GM12878 (cell line): Measurements from ENCODE around the gene PCBP1. TPM values are rescaled to one million over a fixed set of nuclear protein-coding genes. Genes with fewer than 3 reads are reported as not detected.
A peak's percentile ranks its signal among the peaks of the same experiment; 100 is the strongest.

Source experiments
- ATAC-seq: fragments of 200-7000 bp; cut with Tn5 transposase; 3 replicates; pipeline ENCODE4 v1.9.1; 2020; ENCODE audit warnings: mild to moderate bottlenecking, moderate library complexity
- BruUV-seq: library from RNA; stranded (reverse); fragments of 400-500 nt; replicated peaks from 2 replicates; lab custom pipeline; 2021; lab: Mats Ljungman, UMichigan
- CTCF ChIA-PET: fragments of 300-600 bp; sonication (Branson Sonifier 250); formaldehyde crosslinking; extraction: SDS; loops from one replicate; lab custom pipeline; 2021; ENCODE audit warnings: inconsistent platforms; lab: Yijun Ruan, JAX
- POLR2A ChIA-PET: fragments of 350-600 bp; formaldehyde crosslinking; extraction: SDS; loops from one replicate; lab custom pipeline; 2021; ENCODE audit warnings: inconsistent platforms; lab: Charles Lee
- RAD21 ChIA-PET: fragments of 300-600 bp; sonication (Branson Sonifier 250); formaldehyde crosslinking; loops from one replicate; lab custom pipeline; 2023; ENCODE audit warnings: antibody characterized with exemption; ENCODE audit not compliant: unreplicated experiment; lab: Charles Lee
- SMC1A ChIA-PET: fragments of 300-600 bp; sonication (Branson Sonifier 250); formaldehyde crosslinking; loops from one replicate; lab custom pipeline; 2023; ENCODE audit not compliant: unreplicated experiment, uncharacterized antibody; lab: Charles Lee
- DNase-seq: peaks from one replicate; pipeline ENCODE4 v3.0.0-alpha.2; 2011; ENCODE audit warnings: low read depth, low spot score
- FAIRE-seq: peaks from 3 replicates; lab custom pipeline; 2011; peaks lifted over from hg19 to GRCh38; lab: Jason Lieb, UNC
- H2AFZ ChIP-seq: 2 replicates; pipeline ENCODE4 v1.6.0; 2011; ENCODE audit warnings: low read depth, low read length, control low read depth; ENCODE audit not compliant: control insufficient read depth
- H3K27ac ChIP-seq: 2 replicates; pipeline ENCODE4 v1.5.1; 2011; ENCODE audit warnings: control low read depth; ENCODE audit not compliant: control insufficient read depth, insufficient read depth
- H3K27me3 ChIP-seq, 2 experiments: replicated peaks in 1 of 2; 2 replicates each; pipeline versions ENCODE4 v1.6.0 to v1.6.1; 2011; ENCODE audit warnings: low read length in 1 of 2; ENCODE audit not compliant: control insufficient read depth in 2 of 2, insufficient read depth in 2 of 2
- H3K36me3 ChIP-seq, 2 experiments: 2 replicates each; pipeline ENCODE4 v1.5.1; 2011; ENCODE audit warnings: low read length in 1 of 2; ENCODE audit not compliant: control insufficient read depth in 2 of 2, insufficient read depth in 2 of 2
- H3K4me1 ChIP-seq: 2 replicates; pipeline ENCODE4 v1.6.1; 2011; ENCODE audit warnings: mild to moderate bottlenecking, low read length, moderate library complexity, mixed read lengths; ENCODE audit not compliant: control insufficient read depth, insufficient read depth
- H3K4me2 ChIP-seq: 2 replicates; pipeline ENCODE4 v1.6.0; 2011; ENCODE audit warnings: control low read depth; ENCODE audit not compliant: control insufficient read depth, insufficient read depth
- H3K4me3 ChIP-seq: fragments of 200-600 bp; sonication (generic); 2 replicates; pipeline ENCODE4 v1.5.1; 2016
- H3K79me2 ChIP-seq: 2 replicates; pipeline ENCODE4 v1.6.0; 2011; ENCODE audit warnings: low read length; ENCODE audit not compliant: control insufficient read depth, insufficient read depth
- H3K9ac ChIP-seq: 2 replicates; pipeline ENCODE4 v1.8.0; 2011; ENCODE audit warnings: low read length, control low read depth, mixed read lengths; ENCODE audit not compliant: control insufficient read depth, insufficient read depth
- H3K9me3 ChIP-seq: replicated peaks from 3 replicates; pipeline ENCODE4 v1.5.1; 2011; ENCODE audit warnings: mild to moderate bottlenecking, low read length; ENCODE audit not compliant: control insufficient read depth, insufficient read depth
- H4K20me1 ChIP-seq: 2 replicates; pipeline ENCODE4 v1.6.0; 2011; ENCODE audit not compliant: control insufficient read depth, insufficient read depth
- ASH2L ChIP-seq: fragments of 300-600, 200-600 bp; sonication (generic); IDR thresholded peaks from 2 replicates; pipeline ENCODE4 v1.6.1; 2017; ENCODE audit warnings: low read depth, mild to moderate bottlenecking, borderline replicate concordance
- EED ChIP-seq: sonication (generic); IDR thresholded peaks from 2 replicates; pipeline ENCODE4 v1.6.1; 2016; ENCODE audit warnings: antibody characterized with exemption, low read depth
- ELK1 ChIP-seq: IDR thresholded peaks from 2 replicates; pipeline ENCODE4 v1.6.1; 2012; ENCODE audit warnings: low read depth, low read length, improper control_type of control experiment
- GATAD2B ChIP-seq: fragments of 450-650 bp; conservative IDR thresholded peaks from 2 replicates; pipeline ENCODE4 v1.6.1; 2017; ENCODE audit warnings: low read depth, mild to moderate bottlenecking, moderate library complexity
- MEF2A ChIP-seq: IDR thresholded peaks from 2 replicates; pipeline ENCODE4 v1.6.1; 2011; ENCODE audit warnings: low read depth, mild to moderate bottlenecking, low read length, moderate library complexity; ENCODE audit not compliant: insufficient read depth
- NBN ChIP-seq: fragments of 450-650 bp; IDR thresholded peaks from 2 replicates; pipeline ENCODE4 v1.6.1; 2016
- RBBP5 ChIP-seq: fragments of 200-600 bp; sonication (generic); conservative IDR thresholded peaks from 2 replicates; pipeline ENCODE4 v1.6.1; 2016
- RCOR1 ChIP-seq: conservative IDR thresholded peaks from 2 replicates; pipeline ENCODE4 v1.6.1; 2012; ENCODE audit warnings: low read depth, low read length, improper control_type of control experiment
- SIX5 ChIP-seq: IDR thresholded peaks from 2 replicates; pipeline ENCODE4 v1.6.1; 2011; ENCODE audit warnings: mild to moderate bottlenecking, low read depth, low read length, moderate library complexity; ENCODE audit not compliant: severe bottlenecking
- SKIL ChIP-seq: fragments of 450-650 bp; IDR thresholded peaks from 2 replicates; pipeline ENCODE4 v1.6.1; 2017; ENCODE audit warnings: mild to moderate bottlenecking, low read depth, inconsistent platforms; ENCODE audit not compliant: poor library complexity, severe bottlenecking
- STAT1 ChIP-seq: fragments of 450-650 bp; conservative IDR thresholded peaks from 2 replicates; pipeline ENCODE4 v1.6.1; 2014; ENCODE audit warnings: antibody characterized with exemption, mild to moderate bottlenecking
- USF2 ChIP-seq: IDR thresholded peaks from 2 replicates; pipeline ENCODE4 v1.6.1; 2011; ENCODE audit warnings: low read depth, low read length, improper control_type of control experiment, borderline replicate concordance
- WGBS: methylation state at CpG from one replicate; pipeline ENCODE4 v1.1.6; 2016; ENCODE audit warnings: low lambda C conversion rate; ENCODE audit not compliant: insufficient replicate concordance, insufficient coverage; ENCODE audit errors: missing lambda C conversion rate; 5-methylcytosine and 5-hydroxymethylcytosine counted together
- in situ Hi-C: fragments of 300-500 bp; cut with MboI; formaldehyde crosslinking; loops from 9 replicates; pipeline ENCODE4 v1.14.3; 2018; ENCODE audit warnings: mixed read lengths
- intact Hi-C: fragments of 100-400 bp; cut with micrococcal nuclease; formaldehyde crosslinking; loops from one replicate; pipeline ENCODE4 v1.14.2; 2022; ENCODE audit not compliant: unreplicated experiment
- polyA plus RNA-seq, 11 experiments: library from polyadenylated mRNA; depleted of rRNA in 4 of 11; unstranded in 6 of 11; stranded (reverse) in 5 of 11; fragments of >200 nt; fragmentation: Nextera tagmentation in 4 of 11; fragmentation: Illumina TruSeq in 1 of 11; extraction: Ambion mirVana in 4 of 11; extraction: Trizol in 1 of 11; gene quantifications; 1 replicate in 1 of 11; 2 replicates in 10 of 11; pipeline versions ENCODE4 v1.2.1 to v1.2.3, GENCODE V29; 2011 to 2016; ENCODE audit warnings: inconsistent platforms in 2 of 11, missing spikeins in 2 of 11, low read depth in 1 of 11
- total RNA-seq, 4 experiments: library from RNA; depleted of rRNA in 3 of 4; stranded (reverse); fragments of >200 nt in 3 of 4; fragmentation: Illumina TruSeq in 1 of 4; extraction: Trizol in 1 of 4; gene quantifications; 2 replicates each; pipeline versions ENCODE4 v1.2.1 to v1.2.3, GENCODE V29; 2013 to 2021
- TF ChIP-seq, protein P1 (sequence below): fragments of 450-650 bp; IDR thresholded peaks from 2 replicates; pipeline ENCODE4 v1.6.1; 2016; ENCODE audit warnings: mild to moderate bottlenecking
- TF ChIP-seq, protein P2 (sequence below): IDR thresholded peaks from 2 replicates; pipeline ENCODE4 v1.6.1; 2012; ENCODE audit warnings: low read depth, low read length, improper control_type of control experiment

Gene PCBP1
- total and polyA plus RNA-seq, 10 of the 15 experiments (the other 5 are each of a cell fraction or from before 2014, with no cell fraction given): 24.4 to 494 (median 130) TPM

GRCh38 chr2:70089220-70089982, 2.1 kb downstream of the PCBP1 start:
- peak overlapping the region; percentile 98 for H3K9ac ChIP-seq
- no peak for DNase-seq
- TF ChIP-seq ELK1 (no peak), MEF2A (no peak), SIX5 (no peak), NBN (peak; percentile 15; the same call in 1 of the 2 replicates), ASH2L (no peak), RBBP5 (no peak), EED (no peak), RCOR1 (no peak), STAT1 (no peak), GATAD2B (no peak), USF2 (no peak), SKIL (no peak)
- TF ChIP-seq, protein P1, sequence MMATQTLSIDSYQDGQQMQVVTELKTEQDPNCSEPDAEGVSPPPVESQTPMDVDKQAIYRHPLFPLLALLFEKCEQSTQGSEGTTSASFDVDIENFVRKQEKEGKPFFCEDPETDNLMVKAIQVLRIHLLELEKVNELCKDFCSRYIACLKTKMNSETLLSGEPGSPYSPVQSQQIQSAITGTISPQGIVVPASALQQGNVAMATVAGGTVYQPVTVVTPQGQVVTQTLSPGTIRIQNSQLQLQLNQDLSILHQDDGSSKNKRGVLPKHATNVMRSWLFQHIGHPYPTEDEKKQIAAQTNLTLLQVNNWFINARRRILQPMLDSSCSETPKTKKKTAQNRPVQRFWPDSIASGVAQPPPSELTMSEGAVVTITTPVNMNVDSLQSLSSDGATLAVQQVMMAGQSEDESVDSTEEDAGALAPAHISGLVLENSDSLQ: no peak
- TF ChIP-seq, protein P2, sequence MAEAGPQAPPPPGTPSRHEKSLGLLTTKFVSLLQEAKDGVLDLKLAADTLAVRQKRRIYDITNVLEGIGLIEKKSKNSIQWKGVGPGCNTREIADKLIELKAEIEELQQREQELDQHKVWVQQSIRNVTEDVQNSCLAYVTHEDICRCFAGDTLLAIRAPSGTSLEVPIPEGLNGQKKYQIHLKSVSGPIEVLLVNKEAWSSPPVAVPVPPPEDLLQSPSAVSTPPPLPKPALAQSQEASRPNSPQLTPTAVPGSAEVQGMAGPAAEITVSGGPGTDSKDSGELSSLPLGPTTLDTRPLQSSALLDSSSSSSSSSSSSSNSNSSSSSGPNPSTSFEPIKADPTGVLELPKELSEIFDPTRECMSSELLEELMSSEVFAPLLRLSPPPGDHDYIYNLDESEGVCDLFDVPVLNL: no peak

More at GRCh38 chr2:70089220-70089982, 2.1 kb downstream of the PCBP1 start:
- Histone ChIP-seq H3K79me2 (peaks cover 47% of the 10 kb centered on the region), H3K27me3 (no peaks in the 10 kb centered on the region), H3K9me3 (no peaks in the 10 kb centered on the region; the same call in none of the 3 replicates), H4K20me1 (no peaks in the 10 kb centered on the region), H3K27ac (peak overlapping the region; percentile 90), H3K4me2 (peak overlapping the region; percentile 96), H3K4me3 (peak overlapping the region; percentile 92), H3K4me1 (peaks cover 23% of the 10 kb centered on the region), H3K36me3 (peaks cover 3 to 15% of the 10 kb centered on the region in 2 experiments), H2AFZ (no peak overlapping the region)
- CTCF ChIA-PET: interaction anchor here (0.8 to 3.4 kb wide), 11 partner anchors 12 to 177 kb away, joined by 3 to 25 read pairs (median 7); no protein-coding TSS in a partner anchor
- intact Hi-C loops: loop anchor here (5.0 kb wide), 2 partner anchors 158 to 213 kb away; partner anchors contain the start of genes FAM136A and TIA1
- no TSS peak for BruUV-seq
- POLR2A ChIA-PET: interaction anchor here (1.3 to 13.4 kb wide), 9 partner anchors 12 to 175 kb away, joined by 3 to 187 read pairs (median 23); partner anchors contain the start of gene MXD1
- SMC1A ChIA-PET: interaction anchor here (0.7 to 9.6 kb wide), 15 partner anchors 11 to 365 kb away, joined by 3 to 147 read pairs (median 6); partner anchors contain the start of gene MXD1
- in situ Hi-C loops: no loop called here
- 1% methylated on average over 6 of the region's 11 CpGs for WGBS
- ATAC-seq (no peak), FAIRE-seq (no peak)
- RAD21 ChIA-PET: interaction anchor here (0.7 to 10.7 kb wide), 13 partner anchors 8 to 175 kb away, joined by 3 to 181 read pairs (median 10); partner anchors contain the start of gene MXD1
